Ureter (tissue), 1 donor: ENCODE results near the gene PRKAG1. TPM values are rescaled to one million over a fixed set of nuclear protein-coding genes. Genes with fewer than 3 reads are reported as not detected.
A peak's percentile ranks its signal among the peaks of the same experiment; 100 is the strongest.

ENCODE experiments used
- DNase-seq: peaks from one replicate; pipeline ENCODE4 v3.0.0-alpha.2; 2020; ENCODE audit warnings: low spot score
- total RNA-seq: library from RNA; stranded (reverse); gene quantifications from one replicate; pipeline ENCODE4 v1.2.4, GENCODE V29; 2023
- donor health status: DM: yes; HTN: yes; CAD: no.

PRKAG1 gene
- total RNA-seq, 1 donor from 2014 or later: 72.6 TPM

GRCh38 chr12:48967991-48968390 is 50.6 kb downstream of the PRKAG1 start:
- no peak for DNase-seq

GRCh38 chr12:48966177-48966895 is 52.2 kb downstream of the PRKAG1 start:
- no peak for DNase-seq

- DNase-seq: no peak
Observed at GRCh38 chr12:48965298-48965838, 53.2 kb downstream of the PRKAG1 start.

GRCh38 chr12:48961801-48962200 is 56.8 kb downstream of the PRKAG1 start:
- no peak for DNase-seq

GRCh38 chr12:48961331-48961730 is 57.2 kb downstream of the PRKAG1 start:
- no peak for DNase-seq

- DNase-seq: no peak
Observed at GRCh38 chr12:48960834-48961233, 57.7 kb downstream of the PRKAG1 start.

GRCh38 chr12:48958049-48958388 is 60.6 kb downstream of the PRKAG1 start:
- DNase-seq: no peak

- peak; percentile 93 for DNase-seq
Observed at GRCh38 chr12:48957141-48958048, 61.2 kb downstream of the PRKAG1 start, which contains the start of gene ARF3. Gene ARF3, minus strand, starts transcription at chr12:48957487. Its CDS starts 16,392 bp downstream, at chr12:48941095.

GRCh38 chr12:48956279-48957140 is 62.1 kb downstream of the PRKAG1 start:
- peak; percentile 86 for DNase-seq

- DNase-seq: no peak
Observed at GRCh38 chr12:48954841-48955501, 63.6 kb downstream of the PRKAG1 start.

- DNase-seq: no peak
Observed at GRCh38 chr12:48954061-48954460, 64.5 kb downstream of the PRKAG1 start.

- DNase-seq: no peak
Observed at GRCh38 chr12:48952691-48953090, 65.9 kb downstream of the PRKAG1 start.

Other genes with a start within 250 kb of the PRKAG1 start
- 98.0 TPM for gene ADCY6, start 229.7 kb downstream of the PRKAG1 start, total RNA-seq
- 59.7 TPM for gene CACNB3, start 200.3 kb downstream of the PRKAG1 start, total RNA-seq
- gene DDX23, start 166.6 kb downstream of the PRKAG1 start, total RNA-seq: 71.7 TPM
- gene RND1, start 152.9 kb downstream of the PRKAG1 start, total RNA-seq: 1.9 TPM
- gene FKBP11, start 93.3 kb downstream of the PRKAG1 start, total RNA-seq: 24.9 TPM
- gene ARF3, start 61.3 kb downstream of the PRKAG1 start, total RNA-seq: 164 TPM
- gene WNT10B, start 47.0 kb downstream of the PRKAG1 start, total RNA-seq: 2.0 TPM
- gene WNT1, start 40.5 kb downstream of the PRKAG1 start, total RNA-seq: not detected
- 0.10 TPM for gene DDN, start 19.4 kb downstream of the PRKAG1 start, total RNA-seq
- gene KMT2D, start 42.0 kb upstream of the PRKAG1 start, total RNA-seq: 115 TPM
- gene RHEBL1, start 51.2 kb upstream of the PRKAG1 start, total RNA-seq: not detected
- 0.70 TPM for gene DHH, start 76.0 kb upstream of the PRKAG1 start, total RNA-seq
- 85.7 TPM for gene LMBR1L, start 92.1 kb upstream of the PRKAG1 start, total RNA-seq
- gene TUBA1B, start 112.6 kb upstream of the PRKAG1 start, total RNA-seq: 496 TPM
- gene TUBA1A, start 170.3 kb upstream of the PRKAG1 start, total RNA-seq: 107 TPM
- 201 TPM for gene TUBA1C, start 246.3 kb upstream of the PRKAG1 start, total RNA-seq